ENCODE results near the gene VSIG4. TPM values are rescaled to one million over a fixed set of nuclear protein-coding genes. Genes with fewer than 3 reads are reported as not detected.

Gene VSIG4
- total RNA-seq, 3 donors from 2014 or later (not counting 1 experiment from before 2014, with no cell fraction given) = 0.32 to 1.3 TPM; not detected in 1

DNA sequence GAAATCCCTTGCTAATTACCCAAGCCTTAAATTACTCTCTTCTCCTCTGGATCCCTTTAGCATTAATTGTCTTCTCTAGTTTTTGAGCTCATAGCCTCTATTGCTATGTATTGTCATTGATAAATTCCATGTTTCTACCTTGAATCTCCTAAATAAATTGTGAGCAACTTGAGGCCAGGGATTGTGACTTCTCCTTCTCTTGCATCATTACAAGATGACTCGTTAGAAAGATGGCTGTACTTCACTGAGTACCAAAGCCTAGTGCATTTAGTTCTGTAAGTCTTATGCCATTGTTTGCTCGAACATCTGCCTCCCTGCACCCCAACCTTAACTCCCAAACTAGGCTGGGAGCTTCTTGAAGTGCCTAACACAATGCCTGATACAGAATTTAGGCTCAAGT lies 15.3 kb downstream of the VSIG4 start:
- Histone ChIP-seq H3K9me3 (ENCODE audit: control insufficient read depth, insufficient read depth, low read length) (no peaks in the 10 kb centered on the region), H3K4me3 (ENCODE audit: low read length) (no peak overlapping the region), H3K36me3 (ENCODE audit: control insufficient read depth, insufficient read depth, low read length) (peaks cover 2% of the 10 kb centered on the region), H3K27ac (ENCODE audit: low read length) (no peak overlapping the region), H3K27me3 (ENCODE audit: control insufficient read depth, insufficient read depth, low read length) (no peaks in the 10 kb centered on the region), H3K4me1 (ENCODE audit: control insufficient read depth, insufficient read depth, low read length) (peaks cover 34% of the 10 kb centered on the region)
- Mint-ChIP-seq H3K27ac (no peak overlapping the region), H3K4me1 (peaks cover 20 to 31% of the 10 kb centered on the region in 2 donors), H3K4me3 (no peak overlapping the region), H3K36me3 (no peaks in the 10 kb centered on the region), H3K27me3 (ENCODE audit: low read depth in 2 of 2) (no peaks in the 10 kb centered on the region), H3K9me3 (no peaks in the 10 kb centered on the region)
- DNase-seq (no peak), ATAC-seq (no peak)
- WGBS (ENCODE audit: insufficient coverage) = 90% methylated on average over 2 of the region's 2 CpGs
- intact Hi-C loops (cut with micrococcal nuclease) = no loop called here
- TF ChIP-seq, protein P1, sequence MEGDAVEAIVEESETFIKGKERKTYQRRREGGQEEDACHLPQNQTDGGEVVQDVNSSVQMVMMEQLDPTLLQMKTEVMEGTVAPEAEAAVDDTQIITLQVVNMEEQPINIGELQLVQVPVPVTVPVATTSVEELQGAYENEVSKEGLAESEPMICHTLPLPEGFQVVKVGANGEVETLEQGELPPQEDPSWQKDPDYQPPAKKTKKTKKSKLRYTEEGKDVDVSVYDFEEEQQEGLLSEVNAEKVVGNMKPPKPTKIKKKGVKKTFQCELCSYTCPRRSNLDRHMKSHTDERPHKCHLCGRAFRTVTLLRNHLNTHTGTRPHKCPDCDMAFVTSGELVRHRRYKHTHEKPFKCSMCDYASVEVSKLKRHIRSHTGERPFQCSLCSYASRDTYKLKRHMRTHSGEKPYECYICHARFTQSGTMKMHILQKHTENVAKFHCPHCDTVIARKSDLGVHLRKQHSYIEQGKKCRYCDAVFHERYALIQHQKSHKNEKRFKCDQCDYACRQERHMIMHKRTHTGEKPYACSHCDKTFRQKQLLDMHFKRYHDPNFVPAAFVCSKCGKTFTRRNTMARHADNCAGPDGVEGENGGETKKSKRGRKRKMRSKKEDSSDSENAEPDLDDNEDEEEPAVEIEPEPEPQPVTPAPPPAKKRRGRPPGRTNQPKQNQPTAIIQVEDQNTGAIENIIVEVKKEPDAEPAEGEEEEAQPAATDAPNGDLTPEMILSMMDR (IDR thresholded peaks at IDR 0.05) = no peak

- 60% methylated on average over 1 of the region's 1 CpG for WGBS (ENCODE audit: insufficient coverage)
- Histone ChIP-seq H3K27me3 (ENCODE audit: control insufficient read depth, insufficient read depth, low read length) (no peaks in the 10 kb centered on the region), H3K9me3 (ENCODE audit: control insufficient read depth, insufficient read depth, low read length) (no peaks in the 10 kb centered on the region), H3K27ac (ENCODE audit: low read length) (no peak overlapping the region), H3K4me3 (ENCODE audit: low read length) (no peak overlapping the region), H3K36me3 (ENCODE audit: control insufficient read depth, insufficient read depth, low read length) (peaks cover 3% of the 10 kb centered on the region), H3K4me1 (ENCODE audit: control insufficient read depth, insufficient read depth, low read length) (peaks cover 34% of the 10 kb centered on the region)
- no peak overlapping the region for H3K27ac Mint-ChIP-seq
- intact Hi-C loops (cut with micrococcal nuclease) = no loop called here
- DNase-seq (no peak), ATAC-seq (no peak)
- no peaks in the 10 kb centered on the region for H3K36me3 Mint-ChIP-seq
- no peak overlapping the region for H3K4me3 Mint-ChIP-seq
- TF ChIP-seq, protein P1 (IDR thresholded peaks at IDR 0.05) = no peak
- no peaks in the 10 kb centered on the region for H3K27me3 Mint-ChIP-seq (ENCODE audit: low read depth in 2 of 2)
- H3K4me1 Mint-ChIP-seq = peaks cover 20 to 36% of the 10 kb centered on the region in 2 donors
- no peaks in the 10 kb centered on the region for H3K9me3 Mint-ChIP-seq
Measured at GRCh38 chrX:66024092-66024467, 15.8 kb downstream of the VSIG4 start.

DNA sequence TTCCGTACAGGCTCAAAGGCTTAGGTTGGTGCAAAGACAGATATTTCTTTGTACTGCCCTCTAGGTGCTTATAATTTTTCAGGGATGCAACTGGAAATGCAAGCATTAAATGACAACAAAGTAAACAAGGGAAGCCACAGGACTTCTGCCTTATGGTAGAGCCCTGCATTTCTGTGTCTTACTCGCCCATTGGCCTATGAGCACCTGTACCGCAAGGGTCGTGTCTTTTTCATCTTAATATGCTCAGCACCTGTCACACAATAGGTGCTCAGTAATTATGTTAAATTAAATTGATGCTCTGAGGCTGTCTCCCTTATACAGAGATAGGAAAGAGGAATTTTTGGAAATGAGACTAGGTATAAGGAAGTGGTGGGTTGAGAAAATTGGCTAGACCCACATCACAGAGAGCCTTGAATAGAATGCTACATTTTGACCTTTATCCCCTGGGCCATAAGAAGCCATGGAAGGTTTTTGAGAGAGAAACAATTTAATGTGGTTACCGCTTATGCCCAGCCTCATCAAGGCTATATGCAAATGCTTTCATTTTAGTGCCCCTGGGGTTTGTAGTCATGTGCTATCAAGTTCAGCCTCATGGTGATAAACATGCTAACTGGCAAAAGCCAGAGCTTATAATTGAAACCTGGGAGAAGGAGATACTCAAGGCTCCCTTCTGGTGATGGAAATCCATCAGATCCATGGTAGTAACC lies 16.3 kb downstream of the VSIG4 start:
- no peak for ATAC-seq
- H3K27me3 Mint-ChIP-seq (ENCODE audit: low read depth in 2 of 2) = no peaks in the 10 kb centered on the region
- 88% methylated on average over 3 of the region's 5 CpGs for WGBS (ENCODE audit: insufficient coverage)
- H3K27ac Mint-ChIP-seq = no peak overlapping the region
- H3K4me1 Mint-ChIP-seq = peaks cover 23 to 41% of the 10 kb centered on the region in 2 donors
- Histone ChIP-seq H3K27ac (ENCODE audit: low read length) (no peak overlapping the region), H3K4me1 (ENCODE audit: control insufficient read depth, insufficient read depth, low read length) (peaks cover 36% of the 10 kb centered on the region), H3K36me3 (ENCODE audit: control insufficient read depth, insufficient read depth, low read length) (peaks cover 3% of the 10 kb centered on the region), H3K4me3 (ENCODE audit: low read length) (no peak overlapping the region), H3K27me3 (ENCODE audit: control insufficient read depth, insufficient read depth, low read length) (no peaks in the 10 kb centered on the region), H3K9me3 (ENCODE audit: control insufficient read depth, insufficient read depth, low read length) (no peaks in the 10 kb centered on the region)
- no peaks in the 10 kb centered on the region for H3K36me3 Mint-ChIP-seq
- no peaks in the 10 kb centered on the region for H3K9me3 Mint-ChIP-seq
- intact Hi-C loops (cut with micrococcal nuclease) = no loop called here
- DNase-seq = no peak
- no peak overlapping the region for H3K4me3 Mint-ChIP-seq
- TF ChIP-seq, protein P1 (IDR thresholded peaks at IDR 0.05) = no peak

Data from natural killer cell (primary cell).